HG02981 (cell line): ENCODE measurements around the gene MYO1F.
"Not testable (repeated sequence)": the region's sequence is repeated elsewhere in the genome, so short reads cannot be mapped to it uniquely, and the experiment has no call there.

Experiments used
- ATAC-seq: cut with Tn5 transposase; IDR thresholded peaks from one replicate; pipeline ENCODE4 v1.9.1; 2021; ENCODE audit warnings: mild to moderate bottlenecking, moderate library complexity; ENCODE audit not compliant: unreplicated experiment

MYO1F gene

GRCh38 chr19:8519388-8519787 is 57.9 kb downstream of the MYO1F start:
- ATAC-seq = no peak

- ATAC-seq = no peak
These were observed 58.7 kb downstream of the MYO1F start for GRCh38 chr19:8518536-8518935.

- no peak for ATAC-seq
These were observed 59.4 kb downstream of the MYO1F start for GRCh38 chr19:8517551-8518442.

- no peak for ATAC-seq
These were observed 61.9 kb downstream of the MYO1F start for GRCh38 chr19:8515317-8515716.

DNA sequence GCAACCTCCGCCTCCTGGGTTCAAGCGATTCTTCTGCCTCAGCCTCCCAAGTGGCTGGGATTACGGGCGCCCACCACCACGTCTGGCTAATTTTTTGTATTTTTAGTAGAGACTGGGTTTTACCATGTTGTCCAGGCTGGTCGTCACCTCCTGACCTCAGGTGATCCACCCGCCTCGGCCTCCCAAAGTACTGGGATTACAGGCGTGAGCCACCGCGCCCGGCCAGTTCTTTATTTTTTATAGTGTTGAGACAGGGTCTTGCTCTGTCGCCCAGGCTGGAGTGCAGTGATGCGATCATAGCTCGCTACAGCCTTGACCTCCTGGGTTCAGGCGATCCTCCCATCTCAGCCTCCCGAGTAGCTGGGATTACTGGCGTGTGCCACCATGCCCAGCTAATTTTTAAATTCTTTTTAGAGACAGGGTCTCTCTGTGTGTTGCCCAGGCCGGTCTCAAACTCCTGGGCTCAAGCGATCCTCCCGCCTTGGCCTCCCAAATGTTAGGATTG is 62.7 kb downstream of the MYO1F start:
- not testable (repeated sequence) for ATAC-seq

GRCh38 chr19:8513687-8514504 is 63.3 kb downstream of the MYO1F start, which contains the start of gene ZNF414:
TSS of gene ZNF414 (minus strand) at chr19:8514167. CDS start at chr19:8514046, 121 bp downstream.
- peak; percentile 93 for ATAC-seq

DNA sequence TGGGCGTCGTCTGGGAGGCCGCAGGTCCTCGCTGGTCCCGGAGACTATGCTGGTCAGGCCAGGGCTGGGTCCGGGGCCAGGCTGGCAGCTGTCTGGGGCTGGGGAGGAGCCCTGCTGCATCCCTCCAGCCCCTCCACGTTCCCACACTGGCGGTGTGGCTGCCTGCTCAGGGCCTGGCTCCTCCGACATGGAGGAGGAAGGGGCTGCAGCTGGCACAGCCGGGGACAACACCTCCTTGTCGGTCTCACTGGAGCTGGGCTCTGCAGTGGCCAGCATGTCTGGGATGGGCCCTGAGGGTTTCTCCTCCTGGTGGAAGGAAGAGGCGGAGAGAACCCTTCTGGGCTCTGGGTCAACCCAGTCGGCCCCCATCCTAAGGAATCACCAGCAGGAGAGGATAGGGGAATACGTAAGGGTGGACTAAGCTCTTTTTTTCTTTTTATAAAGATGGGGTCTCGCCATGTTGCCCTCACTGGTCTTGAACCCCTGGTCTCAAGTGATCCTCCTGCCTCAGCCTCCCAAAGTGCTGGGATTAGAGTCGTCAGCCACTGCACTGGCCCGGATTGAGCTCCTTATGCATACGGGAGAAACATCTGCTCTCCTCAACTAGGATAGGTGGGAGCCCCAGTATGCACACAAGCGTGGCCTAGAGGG is 64.1 kb downstream of the MYO1F start:
- no peak for ATAC-seq

GRCh38 chr19:8512115-8512967 is 64.9 kb downstream of the MYO1F start:
- ATAC-seq = no peak

DNA sequence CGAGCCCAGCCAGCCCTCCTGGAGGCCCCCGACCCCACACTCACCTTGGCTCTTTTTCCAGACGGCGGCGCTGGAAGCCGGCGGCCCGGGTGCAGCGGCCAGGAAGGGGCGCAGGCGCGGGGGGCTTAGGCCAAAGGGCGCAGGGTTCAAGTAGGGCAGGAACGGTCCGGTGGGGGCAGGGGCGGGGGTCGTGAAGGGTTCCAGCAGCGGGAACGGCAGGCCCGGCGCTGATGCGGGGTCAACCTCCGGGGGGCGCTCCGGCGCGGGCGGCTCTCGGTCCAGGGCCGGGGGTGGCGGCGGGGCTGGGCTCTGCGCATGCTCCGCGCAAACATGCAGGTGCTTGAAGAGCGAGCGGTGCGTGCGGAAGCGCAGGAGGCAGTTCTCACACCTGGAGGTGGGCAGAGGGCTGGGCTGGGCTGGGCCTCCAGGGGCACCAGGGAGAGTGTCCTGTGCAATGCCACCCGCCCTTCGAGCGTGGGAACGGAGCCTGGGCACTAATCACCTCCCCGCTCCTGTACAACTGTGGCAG is 65.6 kb downstream of the MYO1F start:
- ATAC-seq = no peak

GRCh38 chr19:8510589-8511115 is 66.6 kb downstream of the MYO1F start:
- ATAC-seq = no peak

- no peak for ATAC-seq
These were observed 70.8 kb downstream of the MYO1F start for GRCh38 chr19:8506402-8506957.

DNA sequence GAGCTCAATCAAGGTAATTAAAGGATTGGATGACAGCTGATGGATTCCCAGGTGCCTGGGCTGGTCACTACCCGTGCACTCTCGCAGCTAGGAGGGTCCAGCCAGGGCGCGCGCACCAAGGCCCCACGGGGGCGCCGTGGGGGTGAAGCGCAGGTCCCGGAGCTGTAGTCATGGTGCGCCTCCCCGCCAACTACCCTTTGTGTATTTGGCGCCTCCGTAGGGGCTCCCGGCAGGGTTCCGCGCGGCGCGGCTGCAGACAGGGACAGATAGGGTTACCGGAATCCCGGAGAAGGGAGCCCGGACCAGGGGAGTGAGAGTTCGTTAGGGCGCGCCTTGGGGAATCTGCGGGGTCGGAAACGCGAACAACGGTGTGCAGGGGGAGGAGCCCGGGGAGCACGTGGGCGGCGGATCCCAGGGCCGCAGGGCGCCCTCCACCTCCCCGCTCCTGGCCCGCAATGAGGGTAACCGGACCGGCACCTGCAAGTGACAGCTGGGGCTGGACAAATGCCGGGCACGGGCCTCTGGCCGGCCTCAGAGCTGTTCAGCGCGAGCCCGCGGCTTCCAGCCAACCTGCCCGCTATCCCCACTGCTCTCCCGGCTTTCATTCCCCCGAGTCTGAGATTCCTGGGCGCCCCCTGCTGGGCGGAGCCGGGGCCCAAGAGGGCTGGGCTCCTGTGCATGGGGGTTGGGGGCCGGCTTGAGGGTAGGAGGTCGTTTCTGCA is 71.4 kb downstream of the MYO1F start:
- no peak for ATAC-seq

DNA sequence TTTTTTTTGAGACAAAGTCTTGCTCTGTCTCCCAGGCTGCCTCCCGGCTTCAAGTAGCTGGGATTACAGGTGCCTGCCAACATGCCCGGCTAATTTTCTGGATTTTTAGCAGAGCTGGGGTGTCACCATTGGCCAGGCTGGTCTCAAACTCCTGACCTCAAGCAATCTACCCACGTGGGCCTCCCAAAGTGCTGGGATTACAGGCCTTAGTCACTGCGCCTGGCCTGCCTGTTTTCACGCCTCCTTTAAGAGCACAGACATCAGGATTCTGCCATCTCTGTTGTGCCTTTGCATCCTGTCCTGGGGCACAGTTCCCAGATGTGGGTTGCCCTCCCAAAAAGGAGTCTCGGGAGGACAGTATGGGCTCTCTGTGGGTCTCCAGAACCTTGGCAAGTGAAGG is 72.3 kb downstream of the MYO1F start:
- no peak for ATAC-seq

- no peak for ATAC-seq
These were observed 73.1 kb downstream of the MYO1F start for GRCh38 chr19:8504171-8504570.

- ATAC-seq = no peak
These were observed 73.7 kb downstream of the MYO1F start for GRCh38 chr19:8503510-8503909.

- ATAC-seq = no peak
These were observed 75.3 kb downstream of the MYO1F start for GRCh38 chr19:8501981-8502380.

GRCh38 chr19:8501516-8501915 is 75.7 kb downstream of the MYO1F start:
- no peak for ATAC-seq

DNA sequence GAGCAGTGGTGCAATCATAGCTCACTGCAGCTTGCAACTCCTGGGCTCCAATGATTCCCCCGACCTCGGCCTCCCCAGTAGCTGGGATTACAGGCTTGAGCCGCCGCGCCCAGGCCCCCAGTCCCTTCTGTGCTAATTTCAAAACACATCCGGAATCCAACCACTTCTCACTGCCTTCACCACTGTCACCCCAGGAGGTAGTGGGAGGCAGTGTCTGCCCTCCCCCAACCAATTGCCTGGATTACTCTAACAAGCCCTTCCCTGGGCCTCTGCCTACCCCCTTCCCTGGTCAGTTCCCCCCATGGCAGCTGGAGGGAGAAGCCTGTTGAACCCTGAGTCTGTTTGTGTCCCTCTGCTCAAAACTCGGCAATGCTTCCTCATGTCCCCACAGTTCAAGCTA is 77.1 kb downstream of the MYO1F start:
- no peak for ATAC-seq
